GM10847 (cell line): Measurements from ENCODE around the gene PPP6R3.

Experiments used
- POLR2A ChIP-seq: IDR thresholded peaks from 2 replicates; pipeline ENCODE4 v1.6.1; 2011; ENCODE audit not compliant: insufficient read length; ENCODE audit errors: extremely low read depth

PPP6R3 gene

DNA sequence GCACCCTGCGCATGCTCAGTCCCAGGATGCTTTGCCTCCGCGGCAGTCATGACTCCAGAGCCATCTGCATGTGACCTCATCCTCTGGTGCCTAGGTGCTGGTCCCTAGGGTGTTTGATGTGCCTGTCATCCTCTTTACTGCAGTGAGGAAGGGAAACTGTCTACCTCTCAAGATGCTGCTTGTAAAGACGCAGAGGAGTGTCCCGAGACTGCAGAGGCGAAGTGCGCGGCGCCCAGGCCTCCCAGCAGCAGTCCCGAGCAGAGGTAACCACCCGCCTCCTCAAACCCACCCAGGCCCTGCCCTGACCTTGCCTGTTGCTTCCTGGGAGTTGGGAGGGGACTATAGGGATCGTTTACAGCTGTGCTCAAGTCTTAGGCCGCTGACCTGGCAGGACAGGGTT, 149.2 kb downstream of the PPP6R3 start:
- TF ChIP-seq POLR2A, result no peak

DNA sequence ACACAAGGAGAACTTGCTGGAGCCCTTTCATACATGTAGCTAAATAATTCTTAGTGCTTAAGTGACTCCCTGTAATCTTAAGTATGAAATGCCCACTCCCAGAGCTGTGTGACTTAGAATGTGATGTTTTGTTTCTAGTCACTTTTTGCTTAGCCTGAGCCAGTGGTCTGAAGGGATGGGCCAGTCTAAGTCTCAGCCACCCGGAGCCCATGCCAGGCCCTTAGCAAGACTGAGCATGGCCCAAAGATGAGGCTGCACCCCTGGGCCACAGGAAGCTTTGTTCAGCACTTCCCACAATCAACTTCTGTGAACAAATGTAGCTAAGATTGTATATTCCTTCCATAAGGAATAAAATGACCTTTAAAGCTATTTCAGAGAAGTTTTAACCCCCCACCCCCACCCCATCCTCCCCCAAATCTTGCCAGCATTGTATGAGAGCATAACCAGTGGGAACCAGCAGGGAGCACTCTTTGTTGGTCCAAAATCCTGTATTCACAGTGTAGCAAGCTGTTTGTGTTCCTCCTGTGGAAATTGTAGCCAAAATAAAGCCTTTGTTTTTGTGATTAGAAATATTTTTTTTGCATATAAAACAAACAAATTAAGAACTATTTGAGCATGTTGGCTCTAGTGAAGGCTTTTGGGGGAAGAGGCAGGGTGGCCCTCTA, 150.0 kb downstream of the PPP6R3 start:
- no peak for TF ChIP-seq POLR2A

DNA sequence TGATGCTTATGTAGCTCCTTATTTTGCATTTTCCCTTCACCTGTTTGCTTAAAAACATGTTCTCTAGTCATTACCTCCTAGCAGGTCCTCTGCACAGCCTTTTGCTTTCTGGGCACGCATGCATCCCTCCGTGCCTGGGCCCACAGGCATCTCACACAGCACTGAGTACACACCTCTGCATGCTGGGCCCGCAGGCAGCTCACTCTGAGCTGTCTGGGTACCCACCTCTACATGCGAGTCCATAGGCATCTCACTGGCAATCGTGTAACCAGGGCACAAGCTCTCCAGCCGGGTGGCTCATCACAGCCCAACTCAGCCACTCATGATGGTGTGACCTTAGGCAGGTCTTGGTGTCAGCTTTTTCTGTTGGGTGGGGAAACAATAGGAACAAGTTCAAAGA, 155.1 kb downstream of the PPP6R3 start:
- no peak for TF ChIP-seq POLR2A

DNA sequence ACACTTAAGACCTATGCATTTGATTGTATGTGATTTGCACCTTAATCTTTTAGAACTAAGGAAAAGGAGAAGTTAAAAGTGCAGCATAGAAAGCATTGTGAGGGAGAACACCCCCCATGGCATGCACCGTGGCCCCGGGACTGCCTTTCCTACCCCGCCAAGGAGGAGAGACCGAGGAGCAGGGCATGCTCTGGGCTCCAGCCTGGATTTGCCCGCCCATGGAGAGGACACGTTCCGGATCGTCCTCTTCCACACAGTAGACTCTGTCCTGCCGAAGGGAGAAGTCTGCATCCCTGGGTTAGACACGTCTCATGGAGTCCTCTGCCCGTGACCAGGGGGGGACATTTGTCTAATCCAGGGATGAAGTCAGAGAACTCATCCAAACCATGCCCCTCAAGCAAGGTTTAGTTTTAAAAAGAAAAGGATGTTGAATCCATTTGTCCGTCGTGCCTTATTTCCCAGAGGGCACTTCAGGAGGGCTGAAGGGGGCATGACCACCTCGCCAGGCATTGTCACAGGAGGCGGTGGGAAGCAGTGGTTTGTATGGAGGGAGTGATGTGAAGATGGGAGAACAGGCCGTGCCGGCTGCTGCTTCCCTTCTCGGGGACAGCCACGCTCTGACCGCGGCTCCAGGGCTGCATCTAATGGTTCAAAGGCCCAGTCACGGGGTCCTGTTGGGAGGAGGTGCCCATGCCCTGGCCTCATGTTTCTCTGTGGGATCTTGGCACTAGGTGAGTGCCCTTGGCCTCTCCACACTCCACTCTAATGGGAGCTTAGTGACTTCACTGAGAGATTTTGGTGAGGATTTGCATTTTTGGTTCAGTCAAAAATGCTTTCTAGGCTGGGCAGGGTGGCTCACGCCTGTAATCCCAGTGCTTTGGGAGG, 157.6 kb downstream of the PPP6R3 start:
- no peak for TF ChIP-seq POLR2A

DNA sequence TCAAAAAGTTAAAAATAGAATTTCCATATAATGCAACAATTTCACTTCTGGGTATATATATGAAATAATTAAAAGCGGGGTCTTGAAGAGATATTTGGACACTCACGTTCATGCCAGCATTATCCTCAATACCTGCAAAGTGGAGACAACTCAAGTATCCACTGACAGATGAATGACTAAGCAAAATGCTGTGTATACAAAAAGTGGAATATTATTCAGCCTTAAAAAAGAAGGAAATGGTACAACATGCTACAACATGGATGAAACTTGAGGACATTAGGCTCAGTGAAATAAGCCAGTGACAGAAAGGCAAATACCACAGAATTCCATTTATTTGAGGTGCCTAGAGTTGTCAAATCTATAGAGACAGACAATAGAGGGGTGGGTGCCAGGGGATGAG, 161.3 kb downstream of the PPP6R3 start:
- no peak for TF ChIP-seq POLR2A

DNA sequence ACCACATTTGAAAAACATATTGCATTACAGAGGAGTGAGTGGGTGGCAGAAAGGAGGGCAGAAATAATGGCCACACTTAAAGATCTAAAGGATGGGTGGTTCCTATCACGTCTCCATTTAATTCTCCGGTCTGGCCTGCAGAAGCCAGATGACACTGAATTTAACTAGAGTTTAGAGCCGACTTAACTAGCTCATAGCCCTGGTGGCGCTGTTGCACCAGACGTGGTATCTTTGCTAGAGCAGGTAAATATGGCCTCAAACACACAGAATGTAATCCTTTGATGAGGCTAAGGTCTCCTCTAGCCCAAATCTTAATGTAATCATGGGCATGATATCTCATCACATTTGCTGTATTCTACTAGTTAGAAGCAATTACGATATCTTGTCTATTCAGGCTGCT, 172.2 kb downstream of the PPP6R3 start:
- no peak for TF ChIP-seq POLR2A

DNA sequence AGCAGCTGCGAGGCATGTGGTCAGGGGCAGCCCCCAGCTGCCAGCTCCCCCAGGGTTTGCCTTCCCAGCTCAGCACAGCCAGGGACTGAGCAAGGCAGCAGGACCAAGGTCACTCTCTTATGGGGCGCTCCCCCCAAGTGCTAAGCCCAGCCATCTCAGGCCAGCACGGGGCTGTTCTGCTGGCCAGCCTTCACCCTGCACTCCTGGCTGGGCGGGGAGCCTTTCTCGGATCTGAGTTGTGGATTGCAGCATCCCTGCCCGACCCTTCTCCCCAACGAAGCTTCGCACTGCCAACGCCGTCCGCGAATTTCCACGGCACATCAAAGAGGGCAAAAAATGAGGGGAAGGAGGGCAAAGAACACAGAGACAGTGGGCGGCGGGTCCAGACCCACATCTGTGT, 181.3 kb downstream of the PPP6R3 start:
- no peak for TF ChIP-seq POLR2A

DNA sequence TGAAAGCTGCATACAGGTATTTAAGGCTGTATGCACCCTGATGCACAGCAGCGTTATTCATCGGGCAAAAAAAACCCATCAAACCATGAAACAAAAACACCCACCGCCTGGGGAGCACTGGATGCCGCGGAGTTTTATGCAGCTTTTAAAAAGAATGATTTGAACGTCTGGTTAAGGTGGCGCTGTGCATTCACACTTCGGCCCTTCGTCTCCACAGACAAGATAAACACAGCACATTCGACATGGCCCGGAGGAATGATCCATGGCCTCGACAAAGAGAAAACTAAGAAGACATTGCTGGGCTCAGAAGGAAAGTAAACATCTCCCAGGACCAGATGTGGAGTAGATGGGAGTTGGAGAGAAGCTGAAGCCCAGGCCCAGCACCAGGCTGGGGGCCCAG, 183.0 kb downstream of the PPP6R3 start:
- no peak for TF ChIP-seq POLR2A

DNA sequence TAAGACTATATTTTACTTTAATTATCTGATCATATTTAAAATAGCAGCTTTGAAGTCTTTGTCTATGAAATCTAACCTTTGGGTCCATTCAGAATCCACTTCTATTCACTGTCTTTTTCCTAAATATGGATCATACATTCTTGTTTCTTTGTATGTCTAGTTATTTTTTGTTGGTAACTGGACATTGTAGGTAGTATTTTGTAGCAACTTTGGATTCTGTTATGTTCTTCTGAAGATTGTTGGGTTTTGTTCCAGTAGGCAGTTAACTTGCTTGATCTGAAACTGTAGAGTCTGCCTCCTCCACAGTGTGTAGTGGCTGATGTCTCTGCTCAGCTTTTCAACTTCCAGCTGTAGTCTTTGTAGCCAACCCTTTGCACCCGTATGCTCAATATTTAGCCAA, 186.3 kb downstream of the PPP6R3 start:
- TF ChIP-seq POLR2A, result no peak

DNA sequence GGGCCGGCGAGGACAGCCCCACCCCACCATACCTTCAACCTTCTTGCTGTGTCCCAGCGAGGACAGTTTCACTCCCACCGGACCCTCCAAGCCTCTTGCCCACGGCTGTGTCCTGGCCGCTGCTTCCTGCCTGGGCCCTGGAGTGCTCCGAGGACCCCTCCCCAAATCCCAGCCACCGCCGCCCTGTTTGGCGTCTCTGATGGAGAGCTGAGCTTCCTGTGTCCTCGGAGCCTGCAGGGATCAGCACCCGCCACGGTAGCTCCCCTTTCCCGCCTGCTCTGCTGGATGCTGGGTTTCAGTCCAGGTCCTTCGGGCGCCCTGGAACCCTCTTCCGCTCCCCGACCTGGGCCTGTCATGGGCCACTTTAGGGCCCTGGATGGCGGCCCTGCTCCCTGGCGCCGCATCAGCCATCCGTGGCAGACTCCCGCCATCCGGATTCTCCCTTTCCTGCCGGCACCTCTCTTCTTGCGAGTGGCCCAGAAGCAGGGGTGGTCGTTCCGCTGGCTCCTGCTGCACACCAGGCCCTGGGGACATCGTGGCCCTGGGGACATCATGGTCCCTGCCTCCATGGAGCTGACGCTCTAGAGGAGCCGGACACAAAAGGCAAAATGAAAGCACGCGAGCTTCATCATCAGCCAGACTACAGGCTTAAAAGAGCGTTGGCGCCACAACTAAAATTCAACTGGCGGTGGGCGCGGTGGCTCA, 189.5 kb downstream of the PPP6R3 start:
- no peak for TF ChIP-seq POLR2A

DNA sequence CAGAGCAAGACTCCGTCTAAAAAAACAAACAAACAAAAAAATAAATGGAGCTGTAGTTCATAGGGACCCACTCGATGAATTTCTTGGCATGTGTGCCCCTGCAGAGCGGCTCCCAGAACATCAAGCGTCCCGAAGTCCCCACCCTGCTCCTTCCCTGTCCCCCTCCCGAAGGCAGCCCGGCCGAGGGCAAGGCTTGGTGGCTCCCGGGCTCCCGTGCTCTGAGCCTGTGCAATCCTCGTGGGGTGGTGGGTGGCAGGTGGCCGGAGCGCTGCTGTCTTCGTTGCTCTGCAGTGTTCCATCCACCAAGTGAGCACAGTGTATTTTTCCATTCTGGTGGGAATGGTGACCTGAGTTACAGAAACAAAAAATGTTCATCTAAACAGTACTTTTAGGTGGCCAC, 190.2 kb downstream of the PPP6R3 start:
- no peak for TF ChIP-seq POLR2A

DNA sequence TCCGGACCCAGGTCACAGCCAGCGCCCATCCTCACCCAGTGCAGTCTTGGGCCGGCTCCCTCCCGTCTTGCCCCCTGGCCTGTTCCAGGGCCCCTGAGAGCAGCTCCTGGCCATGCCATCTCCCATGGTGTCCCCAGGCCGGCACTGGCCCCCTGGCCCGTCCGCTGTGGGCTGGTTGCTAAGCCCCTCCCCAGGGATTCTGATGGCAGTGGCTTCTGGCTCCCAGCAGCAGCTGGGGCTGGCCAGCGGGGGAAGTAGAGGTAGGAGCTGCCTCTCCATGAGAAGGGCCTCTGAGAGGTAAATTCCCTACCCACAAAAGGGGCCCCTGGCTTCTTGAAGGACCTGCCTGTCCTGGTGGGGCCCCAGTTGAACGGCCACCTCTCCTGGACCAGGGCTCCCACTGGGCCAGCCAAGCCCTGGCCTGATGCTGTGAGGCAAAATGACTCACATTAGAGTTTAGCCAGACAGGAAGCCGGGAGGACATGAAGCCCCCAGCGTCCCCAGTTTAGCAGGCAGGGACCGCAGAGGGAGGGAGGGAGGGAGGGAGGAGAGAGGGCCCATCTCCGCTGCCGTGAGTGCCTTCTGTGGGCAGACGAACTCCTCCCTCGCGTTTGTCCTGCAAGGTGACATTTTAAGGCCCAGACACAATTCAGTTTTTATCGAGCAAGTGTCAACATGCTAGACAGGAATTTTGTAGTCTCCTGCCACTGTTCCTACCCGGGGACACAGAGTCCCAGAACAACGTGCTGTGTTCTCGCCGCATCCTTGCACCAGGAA, 190.8 kb downstream of the PPP6R3 start:
- TF ChIP-seq POLR2A, result no peak

DNA sequence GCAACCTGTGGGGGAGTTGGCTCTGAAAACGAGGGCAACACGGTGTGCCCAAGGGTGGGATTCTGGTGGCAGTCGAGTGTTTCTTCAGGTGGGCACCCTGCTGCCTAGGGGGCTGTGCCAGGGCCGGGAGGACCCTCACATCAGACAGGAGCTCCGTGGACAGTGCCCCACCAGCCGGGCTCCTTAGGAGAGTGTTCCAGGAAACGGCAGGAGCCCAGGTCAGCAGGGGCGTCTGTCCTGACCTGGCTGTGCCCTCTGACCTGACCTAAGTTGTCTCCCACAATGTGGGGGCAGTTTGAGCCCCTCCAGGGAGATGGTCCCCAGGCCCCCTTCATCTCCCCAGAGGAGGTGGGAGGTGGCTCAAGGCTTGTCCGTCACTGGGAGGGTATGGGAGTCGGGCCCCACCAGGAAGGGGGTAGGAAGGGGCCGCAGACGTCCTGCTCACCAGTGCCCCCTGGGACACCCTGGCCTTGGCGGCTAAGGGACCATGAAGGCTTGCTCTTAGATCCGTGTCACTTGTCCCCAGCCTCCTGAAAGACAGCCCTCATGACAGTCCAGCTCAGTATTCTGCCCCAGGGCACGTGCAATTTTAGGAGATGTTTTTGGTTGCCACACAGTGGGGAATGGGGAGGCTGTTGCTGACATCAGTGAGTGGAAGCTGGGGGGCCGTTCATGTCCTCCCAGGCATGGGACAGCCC, 191.6 kb downstream of the PPP6R3 start:
- TF ChIP-seq POLR2A, result no peak

DNA sequence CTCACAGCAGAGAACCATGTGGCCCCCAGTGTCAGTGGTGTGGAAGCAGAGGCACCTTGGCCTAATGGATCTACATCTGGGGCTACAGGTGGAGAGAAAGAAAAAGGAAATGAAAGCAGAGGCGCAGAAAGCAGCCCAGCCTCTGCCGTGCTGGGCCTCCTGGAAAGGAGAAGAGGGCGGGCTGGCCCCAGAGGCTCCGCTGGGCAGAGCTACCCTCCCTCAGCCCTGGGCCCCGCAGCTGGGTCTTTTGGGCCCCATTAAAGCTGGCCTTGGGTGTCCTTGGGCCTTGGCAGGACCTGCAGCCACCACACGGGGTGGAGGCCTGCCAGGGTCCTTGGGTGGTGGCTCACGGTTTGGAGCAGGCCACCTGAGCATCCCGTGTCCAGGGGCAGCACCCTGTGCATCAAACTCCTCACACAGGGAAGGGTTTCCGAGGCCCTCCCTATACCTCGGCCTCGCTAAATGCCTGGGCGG, 192.2 kb downstream of the PPP6R3 start:
- no peak for TF ChIP-seq POLR2A
